Nephron (organoid): ENCODE data around the gene DACT2.

ENCODE experiments used
- H3K27ac Mint-ChIP-seq, 3 experiments: 2 replicates each; pipeline ENCODE4 v1.8.0; 2020; ENCODE audit warnings: mixed read lengths in 3 of 3, mild to moderate bottlenecking in 2 of 3, moderate library complexity in 1 of 3
- H3K27me3 Mint-ChIP-seq: 2 replicates; pipeline ENCODE4 v1.8.0; 2021; ENCODE audit warnings: low read depth, mild to moderate bottlenecking, moderate library complexity, mixed read lengths
- H3K36me3 Mint-ChIP-seq: 2 replicates; pipeline ENCODE4 v1.8.0; 2020; ENCODE audit warnings: low read depth, mixed read lengths
- H3K4me1 Mint-ChIP-seq: 2 replicates; pipeline ENCODE4 v1.8.0; 2020; ENCODE audit warnings: mixed read lengths
- H3K4me3 Mint-ChIP-seq, 3 experiments: 2 replicates each; pipeline ENCODE4 v1.8.0; 2020; ENCODE audit warnings: mild to moderate bottlenecking in 3 of 3, mixed read lengths in 3 of 3, moderate library complexity in 2 of 3
- H3K9me3 Mint-ChIP-seq: 2 replicates; pipeline ENCODE4 v1.8.0; 2020; ENCODE audit warnings: mixed read lengths
- CTCF ChIP-seq, 3 experiments: fragments of 200-600 bp; sonication (generic); IDR thresholded peaks; one replicate each; pipeline ENCODE4 v1.5.0; 2021; ENCODE audit warnings: antibody characterized with exemption in 3 of 3; ENCODE audit not compliant: unreplicated experiment in 3 of 3

Gene DACT2

GRCh38 chr6:168333039-168333438 is 13.5 kb upstream of the DACT2 start:
- Mint-ChIP-seq H3K27me3 (peaks cover 22% of the 10 kb centered on the region), H3K4me1 (peaks cover 12% of the 10 kb centered on the region), H3K4me3 (no peak overlapping the region), H3K27ac (no peak overlapping the region), H3K36me3 (no peaks in the 10 kb centered on the region), H3K9me3 (no peaks in the 10 kb centered on the region)
- peak; percentile 29 to 40 (median 37) for TF ChIP-seq CTCF (IDR thresholded peaks at IDR 0.05; ENCODE audit: unreplicated experiment in 3 of 3)

DNA sequence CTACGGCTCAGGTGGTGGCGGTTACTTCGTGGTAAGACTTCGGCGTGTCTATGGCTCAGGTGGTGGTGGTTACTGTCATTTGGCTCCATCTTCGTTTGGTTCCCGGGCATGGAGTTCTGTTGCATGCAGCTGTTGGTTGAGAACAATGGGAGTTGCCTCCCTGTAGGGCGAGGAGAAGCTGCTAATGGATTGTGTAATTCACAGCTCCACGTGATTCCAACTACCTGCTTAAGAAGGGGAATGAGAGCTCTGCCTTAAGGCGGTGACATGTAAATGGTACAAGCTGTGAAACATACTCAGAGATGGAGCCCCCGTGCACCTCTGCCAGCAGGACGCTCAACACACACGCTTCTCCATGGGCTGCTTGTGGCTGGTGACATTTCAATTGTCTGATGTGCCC is 12.4 kb upstream of the DACT2 start:
- Mint-ChIP-seq H3K9me3 (no peaks in the 10 kb centered on the region), H3K27me3 (peaks cover 22% of the 10 kb centered on the region), H3K27ac (no peak overlapping the region), H3K36me3 (no peaks in the 10 kb centered on the region), H3K4me1 (peaks cover 10% of the 10 kb centered on the region), H3K4me3 (no peak overlapping the region)
- TF ChIP-seq CTCF (IDR thresholded peaks at IDR 0.05; ENCODE audit: unreplicated experiment in 3 of 3), result no peak

GRCh38 chr6:168331058-168331457 is 11.5 kb upstream of the DACT2 start:
- H3K36me3 Mint-ChIP-seq, result peaks cover 1% of the 10 kb centered on the region
- no peak overlapping the region for H3K27ac Mint-ChIP-seq
- H3K4me3 Mint-ChIP-seq, result no peak overlapping the region
- TF ChIP-seq CTCF (IDR thresholded peaks at IDR 0.05; ENCODE audit: unreplicated experiment in 3 of 3), result no peak
- peaks cover 17% of the 10 kb centered on the region for H3K4me1 Mint-ChIP-seq
- peaks cover 24% of the 10 kb centered on the region for H3K27me3 Mint-ChIP-seq
- peaks cover 1% of the 10 kb centered on the region for H3K9me3 Mint-ChIP-seq

DNA sequence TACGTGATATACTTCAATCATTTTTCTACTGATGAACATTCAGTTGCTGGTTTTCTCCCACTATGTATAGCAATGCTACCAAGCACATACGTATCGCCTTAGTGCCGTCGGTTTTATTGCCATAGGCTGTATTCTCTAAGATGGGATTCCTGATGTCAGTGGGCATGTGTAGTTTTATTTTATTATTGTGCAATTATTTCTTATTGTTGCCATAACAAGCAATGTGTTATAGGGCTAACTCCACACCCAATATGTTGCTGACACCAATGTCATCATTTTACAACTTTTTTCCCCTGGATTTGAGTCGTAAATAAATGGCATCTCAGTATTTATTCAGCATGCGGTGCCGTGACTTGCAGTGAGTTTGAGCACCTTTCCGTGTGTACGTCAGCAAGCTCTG is 10.8 kb upstream of the DACT2 start:
- no peak for TF ChIP-seq CTCF (IDR thresholded peaks at IDR 0.05; ENCODE audit: unreplicated experiment in 3 of 3)
- H3K36me3 Mint-ChIP-seq, result peaks cover 4% of the 10 kb centered on the region
- H3K4me1 Mint-ChIP-seq, result peaks cover 20% of the 10 kb centered on the region
- peaks cover 27% of the 10 kb centered on the region for H3K27me3 Mint-ChIP-seq
- no peak overlapping the region for H3K4me3 Mint-ChIP-seq
- no peak overlapping the region for H3K27ac Mint-ChIP-seq
- H3K9me3 Mint-ChIP-seq, result peaks cover 6% of the 10 kb centered on the region

- peaks cover 18% of the 10 kb centered on the region for H3K27me3 Mint-ChIP-seq
- peaks cover 13% of the 10 kb centered on the region for H3K4me1 Mint-ChIP-seq
- peak overlapping the region in 1 of 3 experiments; percentile 52 for H3K27ac Mint-ChIP-seq
- TF ChIP-seq CTCF (IDR thresholded peaks at IDR 0.05; ENCODE audit: unreplicated experiment in 3 of 3), result no peak
- H3K9me3 Mint-ChIP-seq, result peaks cover 10% of the 10 kb centered on the region
- peaks cover 4% of the 10 kb centered on the region for H3K36me3 Mint-ChIP-seq
- H3K4me3 Mint-ChIP-seq, result no peak overlapping the region
Observed at GRCh38 chr6:168328086-168328485, 8.5 kb upstream of the DACT2 start.
